Peyer's patch (tissue), 4 donors: Measurements from ENCODE around the gene CCDC201.

ENCODE experiments used
- POLR2A ChIP-seq, 2 donors: fragments of 450-650 bp; IDR thresholded peaks; one replicate each; pipeline ENCODE4 v1.5.1; 2017; ENCODE audit warnings: antibody characterized with exemption in 2 of 2, mild to moderate bottlenecking in 2 of 2, moderate library complexity in 2 of 2
- TF ChIP-seq, protein P1 (sequence below), 6 experiments: fragments of 450-650 bp in 4 of 6; fragments of 200-600 bp in 2 of 6; sonication (generic) in 1 of 6; IDR thresholded peaks; one replicate each; pipeline ENCODE4 v1.5.1; 2017 to 2019; ENCODE audit warnings: antibody characterized with exemption in 6 of 6, mild to moderate bottlenecking in 3 of 6, moderate library complexity in 1 of 6

DNA sequence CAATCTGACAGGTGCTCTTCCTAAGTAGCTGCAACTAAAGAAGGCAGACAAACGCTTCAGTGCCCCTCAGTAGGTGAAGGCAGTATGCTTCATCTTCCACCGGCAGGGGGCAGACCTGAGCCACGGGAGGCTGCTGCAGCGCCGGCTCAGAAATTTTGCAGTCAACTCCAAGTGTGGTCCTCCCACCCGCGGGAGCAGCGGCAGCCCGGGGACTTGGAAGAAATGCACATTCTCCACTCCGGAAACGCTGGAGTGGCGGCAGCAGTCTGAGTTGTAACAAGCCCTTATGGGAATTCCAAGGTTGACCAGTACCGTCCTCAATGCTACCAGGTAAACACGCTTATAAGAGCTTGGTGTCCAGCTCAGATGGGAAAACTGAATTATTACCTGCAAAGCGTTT, 44.8 kb upstream of the CCDC201 start:
- TF ChIP-seq, protein P1, sequence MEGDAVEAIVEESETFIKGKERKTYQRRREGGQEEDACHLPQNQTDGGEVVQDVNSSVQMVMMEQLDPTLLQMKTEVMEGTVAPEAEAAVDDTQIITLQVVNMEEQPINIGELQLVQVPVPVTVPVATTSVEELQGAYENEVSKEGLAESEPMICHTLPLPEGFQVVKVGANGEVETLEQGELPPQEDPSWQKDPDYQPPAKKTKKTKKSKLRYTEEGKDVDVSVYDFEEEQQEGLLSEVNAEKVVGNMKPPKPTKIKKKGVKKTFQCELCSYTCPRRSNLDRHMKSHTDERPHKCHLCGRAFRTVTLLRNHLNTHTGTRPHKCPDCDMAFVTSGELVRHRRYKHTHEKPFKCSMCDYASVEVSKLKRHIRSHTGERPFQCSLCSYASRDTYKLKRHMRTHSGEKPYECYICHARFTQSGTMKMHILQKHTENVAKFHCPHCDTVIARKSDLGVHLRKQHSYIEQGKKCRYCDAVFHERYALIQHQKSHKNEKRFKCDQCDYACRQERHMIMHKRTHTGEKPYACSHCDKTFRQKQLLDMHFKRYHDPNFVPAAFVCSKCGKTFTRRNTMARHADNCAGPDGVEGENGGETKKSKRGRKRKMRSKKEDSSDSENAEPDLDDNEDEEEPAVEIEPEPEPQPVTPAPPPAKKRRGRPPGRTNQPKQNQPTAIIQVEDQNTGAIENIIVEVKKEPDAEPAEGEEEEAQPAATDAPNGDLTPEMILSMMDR (IDR thresholded peaks at IDR 0.05), result peak; percentile 51 to 84 (median 80)
- TF ChIP-seq POLR2A (IDR thresholded peaks at IDR 0.05), result no peak
